Frontal cortex (tissue), 4 donors: ENCODE measurements around the gene CCL27. TPM values are rescaled to one million over a fixed set of nuclear protein-coding genes. Genes with fewer than 3 reads are reported as not detected.

Experiments used
- DNase-seq, 2 donors: peaks; one replicate each; pipeline ENCODE4 v3.0.0; 2012; ENCODE audit warnings: low spot score in 2 of 2
- FAIRE-seq: peaks from 2 replicates; lab custom pipeline; 2012; peaks lifted over from hg19 to GRCh38; lab: Jason Lieb, UNC
- total RNA-seq: library from RNA; depleted of rRNA; stranded (reverse); fragments of >200 nt; gene quantifications from one replicate; pipeline ENCODE4 v1.2.3, GENCODE V29; 2014
- donor health status: control.
- donor health status: control.
- donor health status: control.

Gene CCL27, protein sequence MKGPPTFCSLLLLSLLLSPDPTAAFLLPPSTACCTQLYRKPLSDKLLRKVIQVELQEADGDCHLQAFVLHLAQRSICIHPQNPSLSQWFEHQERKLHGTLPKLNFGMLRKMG
- 0.41 TPM for total RNA-seq

DNA sequence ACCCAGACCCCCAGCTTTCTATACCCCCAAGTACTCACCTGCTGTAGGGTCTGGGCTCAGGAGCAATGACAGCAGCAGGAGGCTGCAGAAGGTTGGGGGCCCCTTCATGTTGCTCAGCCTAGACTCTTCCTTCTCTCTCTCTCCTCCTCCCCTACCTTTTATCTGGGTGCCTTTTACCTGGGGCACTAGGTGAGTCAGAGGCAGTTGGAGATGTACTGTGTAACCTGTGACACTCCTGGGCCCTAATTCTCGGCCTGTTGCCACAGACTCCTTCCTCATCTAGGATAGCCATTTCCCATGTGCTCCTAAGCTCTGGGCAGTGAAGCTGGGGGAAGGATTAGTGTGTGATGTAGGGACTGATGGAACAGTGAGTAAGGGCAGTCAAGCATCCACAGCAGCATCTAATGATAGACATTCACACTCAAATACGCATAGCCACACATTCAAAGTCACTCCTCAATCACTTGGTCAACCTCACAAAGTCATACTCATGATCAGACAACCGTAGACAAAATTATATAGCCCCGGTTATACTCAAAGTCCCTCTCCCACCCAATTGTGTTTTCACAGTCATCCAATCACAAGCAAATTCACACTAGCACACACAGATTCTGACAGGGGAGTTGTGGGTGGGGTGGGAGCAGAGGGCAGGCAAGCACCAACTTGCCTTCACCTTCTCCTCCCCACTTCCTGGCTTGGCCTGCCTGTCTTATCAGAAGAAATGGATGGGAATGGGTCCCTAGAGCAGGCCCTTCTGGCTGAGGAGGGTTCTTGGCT, at the start of gene CCL27:
CCL27 (minus strand) TSS at position 132 of the 777 bp plus-strand sequence; CDS start at position 108, 24 bp downstream.
- FAIRE-seq: no peak

DNA sequence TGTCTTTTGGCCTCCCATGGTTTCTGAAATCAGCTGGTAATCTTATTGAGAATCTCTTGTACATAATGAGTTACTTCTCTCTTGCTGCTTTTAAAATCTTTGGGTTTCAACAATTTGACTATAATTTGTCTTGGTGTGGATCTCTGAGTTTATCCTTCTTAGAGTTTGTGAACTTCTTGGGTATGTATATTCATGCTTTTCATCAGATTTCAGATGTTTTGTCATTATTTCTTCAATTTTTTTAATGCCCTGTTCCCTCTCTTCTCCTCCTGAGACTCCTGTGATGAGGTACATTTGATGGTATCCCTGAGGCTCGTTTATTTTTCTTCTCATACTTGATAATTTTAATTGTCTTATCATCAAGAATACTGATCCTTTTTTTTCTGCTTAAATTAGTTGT, 49.7 kb upstream of the CCL27 start:
- DNase-seq (no peak), FAIRE-seq (no peak)

More for the DNA sequence above, at the start of gene CCL27:
- no peak for DNase-seq

DNA sequence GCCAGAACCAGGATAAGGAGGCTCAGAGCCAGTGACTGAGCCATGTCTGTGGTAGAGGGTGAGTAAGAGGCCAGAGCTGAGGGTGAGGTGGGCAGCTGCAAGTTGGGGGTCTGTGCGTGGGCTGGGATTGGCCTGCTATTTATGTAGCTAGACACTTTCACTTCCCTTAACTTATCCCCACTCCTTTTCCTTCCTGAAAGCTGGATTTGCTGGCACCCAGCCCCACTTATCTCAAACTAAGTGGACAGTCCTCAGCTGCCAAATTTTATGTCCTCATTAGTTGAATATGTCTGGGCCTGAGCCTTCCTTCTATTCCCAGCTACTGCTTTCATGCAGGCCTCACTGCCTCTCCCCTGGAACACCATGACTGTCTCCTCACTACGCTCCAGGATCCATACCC, 47.6 kb upstream of the CCL27 start, which contains the start of gene CCL21:
CCL21 (minus strand) TSS at position 114 of the 400 bp plus-strand sequence; CDS start at position 44, 70 bp downstream.
- FAIRE-seq (no peak), DNase-seq (no peak)

DNA sequence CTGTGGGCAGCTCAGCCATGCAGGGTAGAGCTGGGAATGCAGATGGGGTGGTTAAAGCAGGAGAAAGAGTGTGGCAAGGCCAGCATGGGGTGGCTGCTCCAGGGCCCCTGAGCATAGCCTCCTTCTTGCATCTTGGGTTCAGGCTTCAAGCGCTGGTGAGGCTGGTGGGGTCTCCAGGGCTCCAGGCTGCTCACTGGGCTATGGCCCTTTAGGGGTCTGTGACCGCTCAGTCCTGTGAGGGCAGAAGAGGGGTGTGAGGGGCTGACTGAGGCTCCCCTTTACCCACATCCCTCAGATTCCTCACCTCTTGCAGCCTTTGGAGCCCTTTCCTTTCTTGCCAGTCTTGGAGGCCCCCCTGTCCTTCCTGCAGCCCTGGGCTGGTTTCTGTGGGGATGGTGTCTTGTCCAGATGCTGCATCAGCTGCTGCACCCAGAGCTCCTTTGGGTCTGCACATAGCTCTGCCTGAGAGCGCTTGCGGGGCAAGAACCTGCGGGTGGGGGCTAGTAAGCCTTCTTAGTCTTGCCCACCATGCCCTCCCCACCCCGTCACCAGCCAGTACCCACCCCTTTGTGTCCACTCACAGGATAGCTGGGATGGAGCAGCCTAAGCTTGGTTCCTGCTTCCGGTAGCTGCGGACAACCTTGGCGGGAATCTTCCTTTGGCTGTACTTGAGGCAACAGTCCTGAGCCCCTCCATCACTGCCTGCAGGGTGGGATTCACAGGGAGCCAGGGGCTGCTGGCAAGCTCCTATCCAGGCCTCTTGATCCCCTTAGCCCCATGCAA, 46.9 kb upstream of the CCL27 start:
- no peak for DNase-seq
- no peak for FAIRE-seq

DNA sequence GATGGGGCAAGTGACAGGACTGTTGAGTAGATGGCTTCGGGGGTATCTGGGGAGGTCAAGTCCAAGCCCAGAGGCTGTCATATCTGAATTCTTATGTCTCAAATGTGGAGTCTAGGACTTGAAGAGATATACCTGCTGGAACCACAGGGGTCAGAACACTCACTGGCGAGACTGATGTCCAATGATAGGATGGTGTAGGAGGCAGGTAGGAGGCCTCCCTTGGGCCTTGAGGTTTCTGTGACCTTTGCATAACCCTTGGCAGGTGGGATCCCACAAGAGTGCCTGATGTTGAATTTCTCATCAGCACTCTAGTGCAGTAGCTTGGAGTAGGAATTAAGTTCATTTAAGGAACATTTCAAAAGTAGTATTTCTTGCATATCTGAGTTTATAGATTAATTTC, 44.7 kb upstream of the CCL27 start:
- no peak for DNase-seq
- no peak for FAIRE-seq

DNA sequence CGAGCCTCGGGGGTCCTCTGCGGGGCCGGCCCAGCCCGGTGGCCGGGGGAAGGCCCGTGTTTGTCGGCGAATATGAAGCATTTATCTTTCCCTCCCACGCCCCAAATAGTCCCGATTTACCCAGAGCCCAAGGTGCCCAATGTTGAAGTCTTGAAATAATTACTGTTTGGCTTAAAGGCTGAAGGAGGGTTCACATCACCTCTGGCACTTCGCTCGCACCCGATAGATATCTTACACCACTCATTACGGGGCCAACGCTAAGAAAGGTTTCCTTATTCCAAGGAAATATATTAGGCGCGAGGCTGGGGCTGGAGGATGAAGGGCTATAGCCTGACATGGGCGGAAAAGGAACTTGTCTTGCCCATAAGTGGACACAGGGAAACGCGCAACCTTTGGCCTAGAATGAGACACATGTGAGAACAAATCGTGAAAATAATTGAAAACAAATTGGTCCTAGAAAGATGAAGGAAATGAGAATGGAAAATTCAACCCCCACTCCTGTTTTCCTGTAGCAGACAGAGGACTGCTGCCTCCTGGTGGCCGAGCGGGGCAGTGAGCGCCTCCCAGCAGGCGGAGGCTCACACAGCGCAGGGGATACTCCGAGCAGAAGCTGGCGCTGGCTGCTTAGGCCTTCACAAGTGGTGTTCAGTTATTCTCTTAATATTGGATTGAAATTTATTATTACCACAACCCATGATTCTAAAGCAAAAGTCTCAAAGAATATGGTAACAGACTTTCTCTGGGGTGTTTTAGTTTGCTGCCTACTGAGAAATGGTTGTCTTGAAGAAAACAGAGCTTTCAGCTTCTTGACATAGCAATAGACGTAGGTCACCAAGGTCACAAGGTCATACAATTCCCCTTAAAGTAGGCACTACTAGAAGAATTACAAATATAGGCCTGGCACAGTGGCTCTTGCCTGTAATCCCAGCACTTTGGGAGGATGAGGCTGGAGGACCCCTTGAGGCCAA, 39.6 kb upstream of the CCL27 start:
- no peak for FAIRE-seq

DNA sequence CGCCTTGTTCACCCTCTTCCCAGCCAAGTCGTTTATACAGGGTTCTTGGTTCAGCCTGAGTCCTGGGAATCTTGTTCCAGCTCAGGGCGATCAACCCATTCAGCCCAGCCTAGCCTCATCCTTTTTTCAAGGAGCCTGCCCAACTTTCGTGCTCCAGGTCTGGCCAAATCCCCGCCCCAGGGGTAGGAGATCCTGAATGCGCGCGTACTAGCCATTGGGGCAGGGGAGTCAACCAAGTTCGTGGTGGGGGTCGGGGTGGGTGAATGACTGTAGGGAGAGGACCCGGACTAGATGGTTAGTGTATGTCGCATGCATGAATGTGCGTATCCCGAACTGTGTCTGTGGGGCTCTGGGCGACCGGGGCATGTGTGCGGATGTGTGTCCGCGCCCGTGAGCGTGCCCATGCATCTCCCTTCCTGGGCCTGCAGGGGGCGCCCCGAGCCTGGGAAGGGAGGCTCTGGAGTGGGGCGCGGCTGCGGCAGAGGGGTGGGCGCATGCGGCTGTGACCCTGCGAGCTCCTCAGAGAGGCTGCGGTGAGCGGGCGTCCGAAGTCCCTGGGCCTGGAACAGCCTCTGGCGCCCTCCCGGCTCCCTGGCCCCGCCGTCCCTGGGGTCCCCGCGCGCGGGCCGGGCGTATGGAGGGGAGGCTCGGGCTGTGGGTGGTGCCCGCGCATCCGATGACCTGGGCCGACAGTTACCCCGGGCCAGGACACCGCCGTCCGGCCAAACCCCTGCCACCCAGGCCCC, 38.7 kb upstream of the CCL27 start:
- peak; percentile 63 to 79 for DNase-seq
- no peak for FAIRE-seq

More for the DNA sequence above, 39.6 kb upstream of the CCL27 start:
- peak; percentile 80 to 86 for DNase-seq

DNA sequence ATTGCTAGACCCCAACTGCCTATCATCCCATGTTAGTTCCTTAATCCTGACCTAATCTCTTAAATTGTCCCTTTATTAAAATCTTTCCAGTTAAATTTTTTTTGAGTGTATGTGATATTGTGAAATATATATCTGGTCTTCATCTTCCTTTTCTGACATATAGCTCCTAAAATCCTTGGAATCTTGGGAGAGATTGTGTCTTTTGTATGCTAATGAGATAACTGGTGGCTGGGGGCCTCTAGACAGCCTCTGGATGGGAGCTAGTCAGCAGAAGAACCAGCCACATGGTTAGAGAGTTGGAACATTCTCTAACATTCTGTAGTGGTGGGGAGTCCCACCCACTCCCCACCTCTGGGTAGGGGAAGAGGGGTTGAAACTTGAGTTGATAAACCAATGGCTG, 32.4 kb upstream of the CCL27 start:
- no peak for DNase-seq
- FAIRE-seq: no peak

DNA sequence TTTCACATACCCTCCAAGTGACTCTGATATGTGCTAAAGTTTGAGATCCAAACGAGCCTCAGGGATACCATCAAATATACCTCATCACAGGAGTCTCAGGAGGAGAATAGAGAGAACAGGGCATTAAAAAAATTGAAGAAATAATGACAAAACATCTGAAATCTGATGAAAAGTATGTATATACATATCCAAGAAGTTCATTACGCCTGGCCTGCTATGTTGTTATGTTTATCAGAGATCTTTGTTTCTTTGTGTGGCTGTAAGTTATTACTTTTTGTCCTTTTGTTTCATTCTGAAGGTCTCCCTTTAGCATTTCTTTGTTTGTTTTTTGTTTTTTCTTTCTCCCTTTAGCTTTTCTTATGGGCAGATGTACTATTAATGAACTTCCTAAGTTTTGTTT, 31.1 kb upstream of the CCL27 start:
- DNase-seq: no peak
- FAIRE-seq: no peak

DNA sequence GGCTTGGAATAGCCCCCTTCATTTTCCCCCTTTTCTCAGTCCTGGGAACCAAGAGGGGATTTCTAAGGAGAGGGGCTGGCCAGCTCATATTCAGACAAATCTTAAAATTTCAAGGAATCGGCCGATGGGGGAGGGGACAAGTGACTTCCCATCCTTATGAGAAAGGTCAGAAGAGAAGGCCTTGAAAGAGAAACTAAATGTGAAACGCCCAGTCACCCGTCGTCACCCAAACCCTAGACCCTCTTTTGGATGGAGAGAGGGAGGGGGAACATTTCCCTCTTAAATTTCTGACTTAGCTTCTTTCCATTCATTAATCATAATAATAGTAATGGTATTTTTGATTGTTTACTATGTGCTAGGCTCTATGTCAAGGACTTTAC, 29.5 kb upstream of the CCL27 start:
- DNase-seq (no peak), FAIRE-seq (no peak)

DNA sequence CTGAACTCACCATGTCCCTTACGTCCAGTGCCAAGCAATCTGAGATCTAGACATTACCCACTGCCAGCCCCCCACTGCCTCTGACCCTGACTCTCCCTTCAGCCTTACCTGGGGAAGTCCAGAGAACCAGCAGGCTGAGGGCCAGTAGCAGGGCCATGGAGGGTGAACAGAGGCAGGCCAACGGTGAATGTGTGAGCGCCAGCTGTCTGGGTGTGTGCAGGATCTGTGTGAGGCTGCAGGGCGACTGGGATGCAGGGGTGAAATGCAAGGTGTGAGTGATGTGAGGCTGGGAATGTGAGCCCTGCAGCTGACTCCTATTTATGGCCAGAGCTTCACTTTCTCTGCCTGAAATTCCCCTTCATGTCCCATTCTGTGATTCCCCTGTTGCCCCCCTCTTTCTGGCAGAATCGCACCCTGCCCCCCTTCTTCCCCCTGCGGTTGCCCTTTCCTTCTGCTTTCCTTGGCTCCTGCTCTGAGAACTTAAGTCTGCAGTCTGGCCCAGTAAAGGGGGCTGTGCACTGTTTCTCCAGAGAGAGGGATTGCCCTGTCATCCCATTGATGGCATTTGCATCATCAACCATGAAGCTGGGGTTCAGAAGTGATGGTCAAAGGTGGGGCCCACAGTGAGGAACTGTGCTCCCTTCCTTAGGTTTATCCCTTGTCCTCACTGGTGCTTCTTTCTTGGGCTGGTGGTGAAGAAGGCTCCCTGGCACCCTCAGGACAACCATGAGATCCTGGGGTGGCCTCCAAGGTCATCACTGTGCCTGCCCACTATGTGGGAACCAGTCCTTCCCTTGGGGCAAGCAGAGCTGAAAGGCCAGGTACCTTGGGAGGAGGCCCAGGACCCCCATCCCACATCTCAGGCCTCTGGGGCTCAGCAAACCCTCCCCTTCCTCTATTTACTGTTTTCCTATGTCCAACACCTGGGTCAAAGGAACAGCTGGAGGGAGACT, 28.8 kb upstream of the CCL27 start, which contains the start of gene CCL19:
CCL19 (minus strand) TSS at position 294 of the 953 bp plus-strand sequence; CDS start at position 157, 137 bp downstream.
- FAIRE-seq: no peak
- no peak for DNase-seq

DNA sequence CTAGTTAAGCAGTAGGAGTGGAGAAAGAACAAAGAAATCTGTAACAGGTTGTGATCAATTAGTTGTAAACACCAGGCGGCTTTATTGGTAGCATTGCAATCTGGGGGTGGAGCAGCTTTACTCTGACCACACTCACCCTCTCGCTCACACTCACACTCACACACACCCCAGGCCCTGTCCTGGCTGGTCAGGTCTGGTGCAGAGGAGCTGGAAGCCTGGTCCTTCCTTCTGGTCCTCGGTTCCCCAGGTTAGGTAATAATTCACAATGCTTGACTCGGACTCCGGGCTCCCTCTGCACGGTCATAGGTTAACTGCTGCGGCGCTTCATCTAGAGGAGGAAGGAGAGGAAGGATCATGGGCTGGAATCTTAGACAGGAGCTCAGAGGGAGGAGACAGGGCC, 27.1 kb upstream of the CCL27 start:
- no peak for FAIRE-seq
- no peak for DNase-seq

DNA sequence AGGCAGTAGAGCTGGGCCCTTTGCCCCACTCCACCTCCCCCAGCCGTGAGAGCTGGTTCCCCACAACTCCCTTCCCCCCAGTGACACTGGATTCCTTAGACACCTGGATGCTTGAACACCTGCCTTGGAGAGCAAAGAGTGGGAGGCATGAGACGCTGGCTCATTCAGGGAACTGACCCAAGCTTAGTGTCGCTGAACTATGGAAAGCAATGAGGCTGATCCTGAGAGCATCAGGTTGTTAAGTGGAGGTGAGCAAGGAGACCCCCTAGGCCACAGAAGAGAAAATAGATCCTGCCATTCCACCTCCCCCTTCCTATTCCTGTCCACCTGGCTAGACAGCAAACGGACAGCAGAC, 26.6 kb upstream of the CCL27 start:
- DNase-seq (no peak), FAIRE-seq (no peak)

DNA sequence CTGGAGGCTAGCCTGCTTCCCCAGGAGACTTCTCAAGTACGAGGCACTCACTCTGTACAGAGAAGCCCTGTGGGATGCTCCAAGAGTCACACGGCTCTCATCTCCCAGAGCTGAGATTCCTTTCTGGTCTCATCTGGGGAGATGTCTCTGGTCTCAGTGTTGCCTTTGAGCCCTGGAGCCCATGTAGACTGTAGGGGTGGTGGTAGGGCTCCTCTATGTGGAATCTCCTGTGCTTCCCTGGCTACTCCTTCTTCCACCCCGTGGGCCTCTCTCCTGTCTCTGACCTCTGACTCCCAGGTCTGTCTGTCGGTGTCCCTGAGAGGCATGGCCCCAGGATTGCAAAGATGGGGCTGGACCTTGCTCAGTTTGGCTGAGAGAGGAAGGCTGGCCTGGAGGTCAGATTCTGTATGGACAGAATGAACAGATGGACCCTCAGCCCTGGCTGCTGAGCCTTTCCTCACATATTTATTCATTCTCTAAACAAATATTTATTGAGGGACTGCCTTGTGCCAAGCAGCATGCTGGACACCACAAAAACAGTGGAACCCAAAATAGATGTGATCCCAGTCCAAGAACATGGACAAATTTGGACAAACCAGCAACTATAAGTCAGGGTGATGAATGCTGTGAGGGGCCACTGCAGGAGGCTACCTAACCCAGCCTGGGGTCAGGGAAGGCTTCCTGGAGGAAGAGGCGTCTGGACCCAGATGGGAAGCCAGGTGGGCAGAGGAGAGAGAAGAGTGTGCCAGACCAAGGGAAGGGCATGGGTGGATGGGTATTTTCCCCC, 26.1 kb upstream of the CCL27 start:
- DNase-seq: no peak
- FAIRE-seq: no peak

DNA sequence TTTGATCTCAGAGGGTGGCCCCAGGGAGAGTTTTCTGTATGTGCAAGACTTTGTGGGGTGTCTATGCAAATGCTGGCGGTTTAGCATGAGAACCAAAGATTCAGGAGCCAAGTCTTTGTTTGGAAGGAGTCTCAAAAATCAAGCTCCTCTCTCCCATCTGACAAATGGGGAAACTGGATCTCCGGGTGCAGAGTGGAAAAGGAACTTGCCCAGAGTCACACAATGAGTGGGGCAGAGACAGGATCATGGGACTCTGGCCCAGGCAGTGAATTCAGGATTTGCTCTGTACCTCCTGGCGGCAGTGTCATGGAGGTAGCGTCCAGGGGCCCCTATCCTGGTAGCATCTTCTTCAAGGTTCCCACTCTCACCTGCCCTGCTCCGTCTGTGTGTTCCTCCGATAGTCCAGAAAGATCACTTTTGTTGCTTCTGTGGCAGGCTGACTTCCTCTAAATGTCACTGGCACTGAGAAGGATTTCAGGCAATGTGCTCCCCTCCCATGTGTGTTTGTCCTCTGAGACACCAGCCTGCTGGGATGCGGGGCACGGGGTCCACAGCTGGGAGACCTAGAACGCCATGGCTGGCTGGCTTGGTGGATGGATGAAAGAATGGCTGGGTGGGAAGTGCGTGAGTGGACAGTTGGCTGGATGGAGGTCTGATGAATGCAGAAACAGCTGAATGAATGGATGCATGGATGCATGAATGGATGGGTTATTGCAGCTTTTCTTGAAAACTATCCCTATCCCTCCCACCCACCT, 25.0 kb upstream of the CCL27 start:
- DNase-seq: no peak
- no peak for FAIRE-seq

DNA sequence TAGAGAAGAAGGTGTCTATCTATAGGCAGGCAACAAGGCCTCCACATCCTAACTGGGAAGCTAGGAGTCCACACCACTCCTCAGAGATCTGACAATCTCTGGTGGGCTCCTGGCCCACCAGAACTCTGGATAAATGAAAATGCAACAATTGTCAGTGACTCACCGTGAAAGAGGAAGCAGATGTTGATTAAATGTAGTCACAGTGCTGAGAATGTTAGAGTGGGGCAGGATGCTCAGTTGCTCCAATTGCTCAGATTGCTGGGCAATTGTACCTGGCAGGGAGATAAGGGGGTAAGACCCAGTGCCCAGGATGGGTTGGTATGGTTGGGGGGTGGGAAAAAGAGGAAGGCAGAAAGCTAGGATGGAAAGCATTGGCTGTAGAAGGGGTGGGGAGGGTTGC, 24.3 kb upstream of the CCL27 start:
- no peak for DNase-seq
- FAIRE-seq: no peak
